PC-9 (cell line): Measurements from ENCODE around the gene SLC38A9. TPM values are rescaled to one million over a fixed set of nuclear protein-coding genes. Genes with fewer than 3 reads are reported as not detected.
"Not testable (repeated sequence)": the region's sequence is repeated elsewhere in the genome, so short reads cannot be mapped to it uniquely, and the experiment has no call there.

Experiments
- BruUV-seq: library from RNA; stranded (reverse); fragments of 400-500 nt; replicated peaks from 2 replicates; lab custom pipeline; 2021; lab: Mats Ljungman, UMichigan
- CTCF ChIA-PET: fragments of 300-600 bp; sonication (Branson Sonifier 250); formaldehyde crosslinking; loops from one replicate; lab custom pipeline; 2022; ENCODE audit warnings: antibody characterized with exemption; lab: Charles Lee
- POLR2A ChIA-PET: fragments of 300-600 bp; sonication (Branson Sonifier 250); formaldehyde crosslinking; loops from one replicate; lab custom pipeline; 2022; ENCODE audit warnings: antibody characterized with exemption; ENCODE audit not compliant: unreplicated experiment; lab: Charles Lee
- DNase-seq, 2 experiments: peaks; one replicate each; pipeline versions ENCODE4 v3.0.0 to v3.0.0-alpha.2; 2015 to 2022; ENCODE audit warnings: mixed read lengths in 1 of 2
- H2AFZ ChIP-seq: fragments of 200-600 bp; sonication (generic); 2 replicates; pipeline ENCODE4 v1.8.1; 2017; ENCODE audit warnings: antibody characterized with exemption
- H3F3A ChIP-seq: fragments of 200-600 bp; sonication (generic); 2 replicates; pipeline ENCODE4 v1.8.1; 2017; ENCODE audit warnings: antibody characterized with exemption, mild to moderate bottlenecking, low read depth; ENCODE audit not compliant: insufficient read depth
- H3K27ac ChIP-seq: fragments of 200-600 bp; sonication (generic); 2 replicates; pipeline ENCODE4 v1.6.1; 2016; ENCODE audit warnings: mixed run types
- H3K27me3 ChIP-seq: fragments of 200-600 bp; sonication (generic); 2 replicates; pipeline ENCODE4 v1.6.1; 2016; ENCODE audit warnings: low read depth, mixed run types; ENCODE audit not compliant: insufficient read depth
- H3K36me3 ChIP-seq: fragments of 200-600 bp; sonication (generic); 2 replicates; pipeline ENCODE4 v1.6.1; 2016; ENCODE audit warnings: low read depth, mixed run types
- H3K4me1 ChIP-seq: fragments of 200-600 bp; sonication (generic); replicated peaks from 2 replicates; pipeline ENCODE4 v1.6.1; 2016; ENCODE audit warnings: mixed run types; ENCODE audit not compliant: insufficient read depth
- H3K4me2 ChIP-seq: fragments of 200-600 bp; sonication (generic); 2 replicates; pipeline ENCODE4 v1.6.1; 2017; ENCODE audit warnings: mixed run types
- H3K4me3 ChIP-seq: fragments of 200-600 bp; sonication (generic); 2 replicates; pipeline ENCODE4 v1.6.1; 2016; ENCODE audit warnings: mixed run types
- H3K79me2 ChIP-seq: fragments of 200-600 bp; sonication (generic); 2 replicates; pipeline ENCODE4 v1.6.1; 2017; ENCODE audit warnings: low read depth, mixed run types
- H3K9me2 ChIP-seq: fragments of 200-600 bp; sonication (generic); 2 replicates; pipeline ENCODE4 v1.8.1; 2017; ENCODE audit warnings: mild to moderate bottlenecking; ENCODE audit not compliant: insufficient read depth
- H3K9me3 ChIP-seq: fragments of 200-600 bp; sonication (generic); 2 replicates; pipeline ENCODE4 v1.8.1; 2016; ENCODE audit warnings: low read depth; ENCODE audit not compliant: insufficient read depth
- H4K20me1 ChIP-seq: fragments of 200-600 bp; sonication (generic); 2 replicates; pipeline ENCODE4 v1.8.1; 2017; ENCODE audit not compliant: insufficient read depth
- EZH2 ChIP-seq: fragments of 200-600 bp; sonication (generic); IDR thresholded peaks from 2 replicates; pipeline ENCODE4 v1.8.0; 2017; ENCODE audit warnings: antibody characterized with exemption, low read depth
- intact Hi-C: fragments of 100-400 bp; cut with micrococcal nuclease; formaldehyde crosslinking; loops from one replicate; pipeline ENCODE4 v1.10.0; 2022; ENCODE audit not compliant: unreplicated experiment
- total RNA-seq: library from RNA; stranded (reverse); gene quantifications from 2 replicates; pipeline ENCODE4 v1.2.3, GENCODE V29; 2021
- TF ChIP-seq, protein P1 (sequence below): fragments of 200-600 bp; sonication (generic); conservative IDR thresholded peaks from 2 replicates; pipeline ENCODE4 v1.6.1; 2017; ENCODE audit warnings: mixed run types, antibody characterized with exemption, mild to moderate bottlenecking, moderate library complexity

The SLC38A9 gene
- total RNA-seq, 1 experiment from 2014 or later = 26.6 TPM

DNA sequence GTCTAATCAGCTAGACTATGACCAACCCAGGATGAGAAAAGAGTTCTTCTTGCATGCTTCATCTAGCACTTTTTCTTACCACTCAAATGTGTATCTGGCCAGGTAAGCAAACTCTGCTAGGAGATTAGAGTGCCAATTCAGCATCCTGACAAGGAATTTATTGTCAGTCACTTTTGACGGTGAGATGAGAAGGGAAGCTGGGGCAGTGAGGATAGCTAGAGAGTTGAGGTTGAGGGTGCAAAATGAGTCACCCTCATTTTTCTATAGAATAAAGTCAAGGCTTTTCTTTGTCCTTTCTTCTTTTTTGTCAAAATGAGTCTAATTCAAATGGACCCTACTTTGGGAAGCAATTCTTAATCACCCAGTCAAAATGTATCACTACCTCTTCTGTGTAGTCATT is 102.7 kb downstream of the SLC38A9 start:
- peaks cover 14% of the 10 kb centered on the region for H3K4me1 ChIP-seq
- ChIA-PET CTCF (no interaction called here), POLR2A (interaction anchor here (0.6 kb wide), 1 partner anchor 84 kb away, joined by 11 read pairs; no protein-coding TSS in a partner anchor)
- no peaks in the 10 kb centered on the region for H4K20me1 ChIP-seq
- H3K4me3 ChIP-seq = no peak overlapping the region
- no peaks in the 10 kb centered on the region; the same call in 1 of the 2 replicates for H3K9me3 ChIP-seq
- H3K27me3 ChIP-seq = no peaks in the 10 kb centered on the region
- H2AFZ ChIP-seq = no peak overlapping the region
- intact Hi-C loops = no loop called here
- DNase-seq = no peak
- BruUV-seq = no TSS peak
- H3K27ac ChIP-seq = no peak overlapping the region
- H3F3A ChIP-seq = peaks cover 17% of the 10 kb centered on the region
- no peaks in the 10 kb centered on the region for H3K36me3 ChIP-seq
- H3K79me2 ChIP-seq = no peaks in the 10 kb centered on the region
- no peaks in the 10 kb centered on the region for H3K9me2 ChIP-seq
- TF ChIP-seq, protein P1, sequence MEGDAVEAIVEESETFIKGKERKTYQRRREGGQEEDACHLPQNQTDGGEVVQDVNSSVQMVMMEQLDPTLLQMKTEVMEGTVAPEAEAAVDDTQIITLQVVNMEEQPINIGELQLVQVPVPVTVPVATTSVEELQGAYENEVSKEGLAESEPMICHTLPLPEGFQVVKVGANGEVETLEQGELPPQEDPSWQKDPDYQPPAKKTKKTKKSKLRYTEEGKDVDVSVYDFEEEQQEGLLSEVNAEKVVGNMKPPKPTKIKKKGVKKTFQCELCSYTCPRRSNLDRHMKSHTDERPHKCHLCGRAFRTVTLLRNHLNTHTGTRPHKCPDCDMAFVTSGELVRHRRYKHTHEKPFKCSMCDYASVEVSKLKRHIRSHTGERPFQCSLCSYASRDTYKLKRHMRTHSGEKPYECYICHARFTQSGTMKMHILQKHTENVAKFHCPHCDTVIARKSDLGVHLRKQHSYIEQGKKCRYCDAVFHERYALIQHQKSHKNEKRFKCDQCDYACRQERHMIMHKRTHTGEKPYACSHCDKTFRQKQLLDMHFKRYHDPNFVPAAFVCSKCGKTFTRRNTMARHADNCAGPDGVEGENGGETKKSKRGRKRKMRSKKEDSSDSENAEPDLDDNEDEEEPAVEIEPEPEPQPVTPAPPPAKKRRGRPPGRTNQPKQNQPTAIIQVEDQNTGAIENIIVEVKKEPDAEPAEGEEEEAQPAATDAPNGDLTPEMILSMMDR = no peak
- no peak for TF ChIP-seq EZH2
- no peak overlapping the region for H3K4me2 ChIP-seq

DNA sequence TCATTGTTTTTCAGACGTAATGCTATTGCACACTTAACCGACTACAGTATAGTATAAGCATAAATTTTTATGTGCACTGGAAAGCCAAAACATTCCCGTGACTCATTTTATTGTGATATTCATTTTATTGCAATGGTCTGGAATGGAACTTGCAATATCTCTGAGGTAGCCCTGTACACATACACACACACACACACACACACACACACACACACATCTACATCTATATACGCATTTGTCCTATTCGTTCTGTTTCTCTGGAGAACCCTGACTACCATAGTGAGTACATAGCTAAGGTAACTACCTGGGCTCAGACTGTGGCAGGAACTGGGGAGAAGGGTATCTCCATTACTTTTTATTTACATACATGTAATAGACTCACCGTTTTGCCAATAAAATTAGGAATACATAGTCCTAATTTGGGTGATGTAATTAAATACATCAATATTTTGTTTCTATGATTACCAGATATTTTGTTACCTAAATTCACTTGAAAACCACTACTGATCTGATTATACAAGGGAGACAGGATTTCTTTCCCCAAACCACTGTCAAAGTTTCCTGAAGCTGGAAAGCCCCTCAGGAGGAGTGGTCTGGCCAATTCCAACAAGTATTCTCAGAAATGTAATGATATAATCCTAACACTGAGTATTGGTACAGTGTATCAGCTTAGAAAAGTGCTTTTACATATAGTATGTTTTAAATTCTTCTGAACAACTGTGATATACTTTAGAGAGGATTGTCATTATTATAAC is 103.4 kb downstream of the SLC38A9 start:
- no peaks in the 10 kb centered on the region for H3K9me2 ChIP-seq
- H3K4me2 ChIP-seq = no peak overlapping the region
- H3K27me3 ChIP-seq = no peaks in the 10 kb centered on the region
- H3K4me3 ChIP-seq = no peak overlapping the region
- H3K4me1 ChIP-seq = peaks cover 20% of the 10 kb centered on the region
- no peak overlapping the region for H2AFZ ChIP-seq
- H3K79me2 ChIP-seq = no peaks in the 10 kb centered on the region
- no peak for DNase-seq
- H3F3A ChIP-seq = peaks cover 23% of the 10 kb centered on the region
- no peaks in the 10 kb centered on the region for H3K36me3 ChIP-seq
- CTCF ChIA-PET = no interaction called here
- H4K20me1 ChIP-seq = no peaks in the 10 kb centered on the region
- TF ChIP-seq, protein P1 = no peak
- TF ChIP-seq EZH2 = no peak
- H3K27ac ChIP-seq = no peak overlapping the region
- POLR2A ChIA-PET = interaction anchor here (0.6 kb wide), 1 partner anchor 84 kb away, joined by 11 read pairs; no protein-coding TSS in a partner anchor
- no TSS peak for BruUV-seq
- intact Hi-C loops = no loop called here
- no peaks in the 10 kb centered on the region; the same call in 1 of the 2 replicates for H3K9me3 ChIP-seq

DNA sequence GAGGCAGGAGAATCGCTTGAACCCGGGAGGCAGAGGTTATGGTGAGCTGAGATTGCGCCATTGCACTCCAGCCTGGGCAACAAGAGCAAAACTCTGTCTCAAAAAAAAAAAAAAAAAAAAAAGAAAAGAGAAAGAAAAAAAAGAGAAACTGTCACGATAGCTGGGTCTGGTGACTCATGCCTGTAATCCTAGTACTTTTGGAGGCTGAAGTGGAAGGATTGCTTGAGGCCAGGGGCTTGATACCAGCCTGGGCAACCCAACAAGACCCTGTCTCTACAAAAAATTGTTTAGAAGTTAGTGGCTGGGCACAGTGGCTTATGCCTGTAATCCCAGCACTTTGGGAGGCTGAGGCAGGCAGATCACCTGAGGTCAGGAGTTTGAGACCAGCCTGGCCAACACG is 104.8 kb downstream of the SLC38A9 start:
- H3K27ac ChIP-seq, H3K9me3 ChIP-seq, H3K27me3 ChIP-seq, DNase-seq, H3K36me3 ChIP-seq, CTCF ChIA-PET, intact Hi-C loops, H3K4me2 ChIP-seq, H4K20me1 ChIP-seq, BruUV-seq, H3K9me2 ChIP-seq, H3K4me3 ChIP-seq, H3K79me2 ChIP-seq, H2AFZ ChIP-seq: not testable (repeated sequence)
- peaks cover 26% of the 10 kb centered on the region for H3F3A ChIP-seq
- POLR2A ChIA-PET = interaction anchor here (0.6 kb wide), 1 partner anchor 26 kb away, joined by 3 read pairs; no protein-coding TSS in a partner anchor
- peaks cover 35% of the 10 kb centered on the region for H3K4me1 ChIP-seq
